Camera-type eye (tissue), 1 donor: ENCODE data around the gene GALNT1. TPM values are rescaled to one million over a fixed set of nuclear protein-coding genes. Genes with fewer than 3 reads are reported as not detected.

Experiments used
- total RNA-seq: library from RNA; depleted of rRNA; stranded (reverse); fragments of >200 nt; gene quantifications from one replicate; pipeline ENCODE4 v1.2.3, GENCODE V29; 2014

GALNT1 gene
- total RNA-seq: 93.7 TPM

GRCh38 chr18:35581546-35581897, at the start of gene GALNT1:
GALNT1 (plus strand) TSS chr18:35581740; CDS start chr18:35654663, 72,923 bp downstream.

Other genes starting within 250 kb of the GALNT1 start
- 121 TPM for gene ZNF24, start 237.3 kb upstream of the GALNT1 start, total RNA-seq
- gene ZNF396, start 204.4 kb upstream of the GALNT1 start, total RNA-seq: 5.8 TPM
- 16.9 TPM for gene INO80C, start 83.8 kb upstream of the GALNT1 start, total RNA-seq